Type B pancreatic cell (in vitro differentiated cells): Measurements from ENCODE around the gene ACSF3. TPM values are rescaled to one million over a fixed set of nuclear protein-coding genes. Genes with fewer than 3 reads are reported as not detected.
A peak's percentile ranks its signal among the peaks of the same experiment; 100 is the strongest.
"Not testable (repeated sequence)": the region's sequence is repeated elsewhere in the genome, so short reads cannot be mapped to it uniquely, and the experiment has no call there.

Experiments used
- DNase-seq: peaks from one replicate; pipeline ENCODE4 v3.0.0; 2021; ENCODE audit warnings: mixed read lengths; ENCODE audit not compliant: unreplicated experiment; ENCODE audit errors: extremely low spot score
- H3K27ac Mint-ChIP-seq: 2 replicates; pipeline ENCODE4 v1.8.0; 2021; ENCODE audit warnings: mild to moderate bottlenecking, mixed read lengths
- H3K27me3 Mint-ChIP-seq: 2 replicates; pipeline ENCODE4 v1.8.0; 2021; ENCODE audit warnings: mixed read lengths
- H3K36me3 Mint-ChIP-seq: 2 replicates; pipeline ENCODE4 v1.8.0; 2021; ENCODE audit warnings: mixed read lengths
- H3K4me1 Mint-ChIP-seq: one replicate; pipeline ENCODE4 v1.8.0; 2021; ENCODE audit warnings: mixed read lengths; ENCODE audit not compliant: unreplicated experiment
- H3K4me3 Mint-ChIP-seq: 2 replicates; pipeline ENCODE4 v1.8.0; 2021; ENCODE audit warnings: mild to moderate bottlenecking, mixed read lengths
- H3K9me3 Mint-ChIP-seq: 2 replicates; pipeline ENCODE4 v1.8.0; 2021; ENCODE audit warnings: mixed read lengths
- total RNA-seq: library from RNA; stranded (reverse); gene quantifications from 2 replicates; pipeline ENCODE4 v1.2.1, GENCODE V29; 2021; ENCODE audit warnings: low replicate concordance
- TF ChIP-seq, protein P1 (sequence below): fragments of 200-600 bp; sonication (generic); conservative IDR thresholded peaks from 2 replicates; pipeline ENCODE4 v1.5.0; 2021; ENCODE audit warnings: antibody characterized with exemption, mild to moderate bottlenecking

Gene ACSF3
- total RNA-seq, 1 donor from 2014 or later: 29.0 TPM

DNA sequence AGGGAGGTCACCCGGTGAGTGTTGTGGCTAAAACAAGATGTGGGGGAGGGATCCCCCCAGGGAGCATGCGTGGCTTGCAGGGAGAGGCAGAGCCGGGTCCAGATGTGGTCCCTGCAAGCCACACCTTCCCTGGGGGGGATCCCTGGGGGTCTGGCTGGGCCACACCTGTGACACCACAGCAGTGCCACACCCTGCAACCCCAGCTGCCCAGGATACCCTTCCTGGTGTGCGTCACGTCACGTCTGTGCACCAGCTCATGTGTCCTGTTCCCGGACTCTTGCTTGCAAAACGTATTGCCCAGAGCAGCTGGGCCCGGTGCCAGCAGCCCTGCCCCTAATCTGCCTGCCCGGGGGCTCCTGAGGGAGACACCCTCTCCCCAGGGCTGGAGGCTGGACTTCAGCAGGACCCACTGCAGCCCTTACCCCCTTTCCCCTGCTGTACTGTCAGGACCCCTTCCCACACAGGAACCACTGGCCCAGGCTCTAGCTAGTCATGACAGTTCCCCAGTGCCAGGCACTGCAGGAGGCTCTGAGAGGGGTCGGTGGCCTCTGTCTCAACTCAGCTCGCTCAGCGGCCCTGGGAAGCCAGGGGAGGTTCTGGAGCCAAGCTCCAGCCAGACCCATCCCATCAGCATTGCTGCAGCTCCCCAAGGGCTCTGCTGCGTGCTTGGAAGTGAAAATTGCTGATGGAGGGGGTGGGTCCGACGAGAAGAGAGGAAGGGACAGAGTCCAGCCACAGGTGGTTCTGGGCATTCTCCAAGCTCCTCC is 25.8 kb upstream of the ACSF3 start:
- no peak for DNase-seq
- Mint-ChIP-seq H3K27ac (no peak overlapping the region), H3K9me3 (no peaks in the 10 kb centered on the region), H3K4me3 (no peak overlapping the region), H3K27me3 (peaks cover 5% of the 10 kb centered on the region), H3K4me1 (peaks cover 8% of the 10 kb centered on the region), H3K36me3 (no peaks in the 10 kb centered on the region)
- TF ChIP-seq, protein P1, sequence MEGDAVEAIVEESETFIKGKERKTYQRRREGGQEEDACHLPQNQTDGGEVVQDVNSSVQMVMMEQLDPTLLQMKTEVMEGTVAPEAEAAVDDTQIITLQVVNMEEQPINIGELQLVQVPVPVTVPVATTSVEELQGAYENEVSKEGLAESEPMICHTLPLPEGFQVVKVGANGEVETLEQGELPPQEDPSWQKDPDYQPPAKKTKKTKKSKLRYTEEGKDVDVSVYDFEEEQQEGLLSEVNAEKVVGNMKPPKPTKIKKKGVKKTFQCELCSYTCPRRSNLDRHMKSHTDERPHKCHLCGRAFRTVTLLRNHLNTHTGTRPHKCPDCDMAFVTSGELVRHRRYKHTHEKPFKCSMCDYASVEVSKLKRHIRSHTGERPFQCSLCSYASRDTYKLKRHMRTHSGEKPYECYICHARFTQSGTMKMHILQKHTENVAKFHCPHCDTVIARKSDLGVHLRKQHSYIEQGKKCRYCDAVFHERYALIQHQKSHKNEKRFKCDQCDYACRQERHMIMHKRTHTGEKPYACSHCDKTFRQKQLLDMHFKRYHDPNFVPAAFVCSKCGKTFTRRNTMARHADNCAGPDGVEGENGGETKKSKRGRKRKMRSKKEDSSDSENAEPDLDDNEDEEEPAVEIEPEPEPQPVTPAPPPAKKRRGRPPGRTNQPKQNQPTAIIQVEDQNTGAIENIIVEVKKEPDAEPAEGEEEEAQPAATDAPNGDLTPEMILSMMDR: no peak

DNA sequence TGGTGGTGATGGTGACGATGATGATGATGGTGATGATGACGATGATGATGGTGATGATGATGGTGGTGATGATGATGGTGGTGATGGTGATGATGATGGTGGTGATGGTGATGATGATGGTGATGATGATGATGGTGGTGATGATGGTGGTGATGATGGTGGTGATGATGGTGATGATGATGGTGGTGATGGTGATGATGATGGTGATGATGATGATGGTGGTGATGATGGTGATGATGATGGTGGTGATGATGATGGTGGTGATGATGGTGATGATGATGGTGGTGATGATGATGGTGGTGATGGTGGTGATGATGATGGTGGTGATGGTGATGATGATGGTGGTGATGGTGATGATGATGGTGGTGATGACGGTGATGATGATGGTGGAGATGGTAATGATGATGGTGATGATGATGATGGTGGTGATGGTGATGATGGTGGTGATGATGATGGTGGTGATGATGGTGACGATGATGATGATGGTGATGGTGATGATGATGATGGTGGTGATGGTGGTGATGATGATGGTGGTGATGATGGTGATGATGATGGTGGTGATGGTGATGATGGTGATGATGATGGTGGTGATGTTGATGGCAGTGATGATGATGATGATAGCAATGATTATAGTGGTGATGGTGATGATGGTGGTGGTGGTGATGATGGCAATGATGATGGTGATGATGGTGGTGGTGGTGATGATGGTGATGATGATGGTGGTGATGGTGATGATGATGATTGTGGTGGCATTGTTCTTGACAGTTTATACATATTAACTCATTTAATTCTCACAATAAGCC is 24.6 kb upstream of the ACSF3 start:
- not testable (repeated sequence) for H3K4me3 Mint-ChIP-seq, H3K36me3 Mint-ChIP-seq, H3K27ac Mint-ChIP-seq, H3K27me3 Mint-ChIP-seq, H3K9me3 Mint-ChIP-seq, H3K4me1 Mint-ChIP-seq, DNase-seq

DNA sequence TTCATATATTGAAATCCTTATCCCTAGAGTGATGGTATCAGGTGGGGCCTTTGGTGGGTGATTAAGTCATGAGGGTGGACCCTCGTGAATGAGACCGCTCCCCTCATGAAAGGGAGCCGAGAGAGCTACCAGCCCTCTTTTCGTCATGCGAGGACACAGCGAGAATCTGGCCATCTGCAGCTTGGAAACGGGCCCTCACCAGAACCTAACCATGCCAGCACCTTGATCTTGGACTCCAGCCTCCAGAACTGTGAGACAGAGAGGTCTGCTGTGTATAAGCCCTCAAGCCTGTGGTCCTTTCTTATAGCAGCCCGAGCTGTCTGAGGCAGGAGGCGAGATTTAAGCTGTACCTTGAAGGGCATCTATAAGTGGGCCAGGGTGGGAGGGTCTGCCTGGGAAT is 23.7 kb upstream of the ACSF3 start:
- no peak overlapping the region for H3K27ac Mint-ChIP-seq
- no peaks in the 10 kb centered on the region for H3K36me3 Mint-ChIP-seq
- no peak for DNase-seq
- H3K4me1 Mint-ChIP-seq: peaks cover 8% of the 10 kb centered on the region
- TF ChIP-seq, protein P1: no peak
- H3K27me3 Mint-ChIP-seq: peaks cover 5% of the 10 kb centered on the region
- H3K9me3 Mint-ChIP-seq: no peaks in the 10 kb centered on the region
- no peak overlapping the region for H3K4me3 Mint-ChIP-seq

DNA sequence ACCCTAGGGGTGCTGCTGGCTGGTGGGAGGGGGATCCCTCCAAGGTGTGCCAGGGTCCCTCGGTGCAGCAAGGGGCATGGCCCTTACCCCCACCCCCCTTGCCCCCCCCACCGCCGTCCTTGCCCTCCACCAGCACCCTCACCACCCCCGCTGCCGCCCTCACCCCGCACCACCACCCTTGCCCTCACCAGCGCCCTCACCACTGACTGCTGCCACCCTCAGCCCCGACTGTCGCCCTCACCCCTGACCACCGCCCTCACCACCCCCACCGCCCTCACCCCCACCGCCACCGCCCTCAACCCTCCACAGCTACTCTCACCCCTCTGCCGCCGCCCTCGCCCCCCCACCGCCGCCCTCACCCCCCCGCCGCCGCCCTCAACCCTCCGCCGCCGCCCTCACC is 23.1 kb upstream of the ACSF3 start:
- Mint-ChIP-seq H3K4me3 (no peak overlapping the region), H3K9me3 (no peaks in the 10 kb centered on the region), H3K36me3 (no peaks in the 10 kb centered on the region), H3K27ac (no peak overlapping the region), H3K4me1 (peaks cover 8% of the 10 kb centered on the region), H3K27me3 (peaks cover 5% of the 10 kb centered on the region)
- DNase-seq: no peak
- TF ChIP-seq, protein P1: no peak

DNA sequence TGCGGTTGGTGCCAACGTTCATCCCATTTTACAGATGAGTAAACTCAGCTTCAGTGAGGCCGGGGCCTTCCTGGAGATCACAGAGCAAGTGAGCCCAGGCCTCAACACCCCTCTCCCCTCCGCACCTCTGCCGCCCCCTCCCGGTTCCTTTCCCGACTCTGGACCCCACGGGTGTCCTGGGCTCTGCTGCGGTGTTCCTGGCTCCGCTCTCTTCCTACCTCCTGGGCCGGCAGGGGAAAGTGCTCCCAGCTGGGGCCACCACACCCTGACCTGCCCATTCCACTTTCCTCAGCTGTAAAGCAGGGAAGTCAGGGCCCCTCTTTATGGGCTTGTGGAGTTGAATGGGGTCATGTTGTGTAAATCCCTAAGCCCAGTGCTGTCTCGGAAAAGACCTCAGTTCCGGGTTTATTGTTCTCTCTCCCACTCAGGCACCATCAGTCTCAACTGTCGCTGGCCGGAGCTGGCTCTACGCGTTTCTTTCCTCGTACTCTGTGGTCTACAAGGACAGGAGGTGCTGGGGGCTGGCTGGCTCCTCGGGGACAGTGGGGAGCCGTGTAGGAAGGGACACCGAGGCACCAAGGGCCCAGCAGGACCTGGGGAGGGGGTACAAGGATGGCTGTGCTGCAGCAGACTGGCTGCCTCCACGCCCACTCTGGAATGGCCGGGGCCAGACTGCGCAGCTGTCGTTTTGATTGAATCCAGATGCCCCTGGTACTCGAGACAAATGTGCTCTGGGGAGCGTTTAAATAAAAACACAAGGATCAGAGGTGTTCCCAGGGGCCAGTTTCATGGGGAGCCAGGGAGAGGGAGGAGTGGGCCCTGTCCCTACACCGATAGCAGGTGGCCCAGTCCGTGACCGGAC is 21.7 kb upstream of the ACSF3 start:
- H3K9me3 Mint-ChIP-seq: no peaks in the 10 kb centered on the region

More for the DNA sequence above, 21.7 kb upstream of the ACSF3 start:
- no peak for DNase-seq
- Mint-ChIP-seq H3K36me3 (no peaks in the 10 kb centered on the region), H3K27ac (peak overlapping the region; percentile 82), H3K4me1 (peaks cover 8% of the 10 kb centered on the region), H3K27me3 (no peaks in the 10 kb centered on the region), H3K4me3 (peak overlapping the region; percentile 62)
- TF ChIP-seq, protein P1: no peak
